ENCODE results near the gene FMO1. TPM values are rescaled to one million over a fixed set of nuclear protein-coding genes. Genes with fewer than 3 reads are reported as not detected.
A peak's percentile ranks its signal among the peaks of the same experiment; 100 is the strongest.
"Not testable (repeated sequence)": the region's sequence is repeated elsewhere in the genome, so short reads cannot be mapped to it uniquely, and the experiment has no call there.

Gene FMO1
- 7.0 TPM for polyA plus RNA-seq (ENCODE audit: insufficient read length)

GRCh38 chr1:171248302-171248701 is at the start of gene FMO1:
TSS of gene FMO1 (plus strand) at chr1:171248494. CDS start at chr1:171258088, 9,594 bp downstream.
- DNase-seq = no peak

GRCh38 chr1:171204296-171204695 is 44.0 kb upstream of the FMO1 start:
- DNase-seq = no peak

DNA sequence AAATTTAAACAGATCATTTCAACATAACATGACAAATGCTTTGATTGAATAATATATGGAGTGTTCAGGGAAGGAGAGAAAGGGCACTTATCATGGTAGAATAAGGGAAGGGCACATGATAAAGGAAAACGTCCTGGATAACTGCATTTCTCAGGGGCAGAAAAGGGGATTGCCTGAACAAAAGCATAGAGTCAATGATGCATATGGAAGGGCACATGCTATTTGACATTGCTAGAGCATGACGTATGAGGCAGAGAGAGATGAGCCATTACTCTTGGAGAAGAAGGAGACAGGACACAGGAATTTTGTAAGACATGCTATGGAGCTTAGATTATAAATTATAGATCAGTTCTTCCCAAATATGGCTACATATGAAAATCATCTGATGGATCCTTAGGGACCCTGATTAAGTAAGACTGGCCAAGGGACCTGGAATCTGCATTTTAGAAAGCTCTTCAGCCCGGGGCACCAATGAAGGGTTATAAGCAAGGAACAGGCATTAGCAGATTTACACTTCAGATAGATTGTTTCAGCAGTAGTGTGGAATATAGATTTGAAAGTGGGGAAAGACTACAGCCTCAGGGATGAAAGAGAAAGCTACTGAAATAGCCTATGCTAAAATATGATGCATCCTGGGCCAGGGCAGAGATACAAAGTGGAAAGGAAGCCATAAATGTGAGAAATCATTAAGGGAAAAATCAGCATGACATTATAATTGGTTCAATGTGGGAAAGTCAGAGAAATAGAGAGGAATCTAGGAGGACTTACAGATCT is 41.9 kb upstream of the FMO1 start:
- no peak for DNase-seq

GRCh38 chr1:171206978-171207355 is 41.3 kb upstream of the FMO1 start:
- no peak for DNase-seq

GRCh38 chr1:171207377-171207776 is 40.9 kb upstream of the FMO1 start:
- no peak for DNase-seq

GRCh38 chr1:171210355-171210754 is 37.9 kb upstream of the FMO1 start:
- peak; percentile 57 for DNase-seq

DNA sequence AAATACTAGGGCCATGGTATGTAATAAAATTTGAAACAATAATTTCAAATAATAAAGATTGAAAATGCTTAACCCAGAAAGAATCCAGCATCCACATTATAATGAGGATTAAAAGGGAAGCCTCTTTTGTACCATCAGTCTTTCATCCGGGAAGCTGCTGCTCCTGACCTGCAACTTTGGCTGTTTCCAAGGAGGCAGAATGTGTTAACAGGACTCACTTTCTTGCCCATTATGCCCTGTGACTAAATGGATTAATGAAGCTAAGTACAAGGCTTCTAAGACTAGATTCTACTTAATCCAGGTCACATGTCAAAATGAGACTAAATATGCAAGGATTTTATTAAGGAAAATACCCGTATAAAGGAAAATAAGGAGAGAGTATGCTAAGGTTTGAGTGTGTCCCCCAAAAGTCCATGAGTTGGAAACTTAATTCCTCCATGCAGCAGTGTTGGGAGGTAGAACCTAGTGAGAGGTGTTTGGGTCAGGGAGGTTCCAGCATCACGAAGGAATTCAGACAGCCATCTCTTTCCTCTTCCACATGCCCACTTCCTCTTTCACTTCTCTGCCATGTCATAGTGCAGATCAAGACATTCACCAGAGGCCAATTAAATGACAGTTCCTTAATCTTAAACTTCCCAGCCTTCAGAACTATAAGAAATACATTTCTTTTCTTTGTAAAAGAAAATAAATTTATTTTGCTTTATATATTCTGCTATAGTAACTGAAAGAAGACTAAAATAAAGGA is 35.5 kb upstream of the FMO1 start:
- DNase-seq = no peak

- no peak for DNase-seq
These were observed 34.5 kb upstream of the FMO1 start for GRCh38 chr1:171213559-171214454.

GRCh38 chr1:171217658-171218443 is 30.4 kb upstream of the FMO1 start:
- no peak for DNase-seq

DNA sequence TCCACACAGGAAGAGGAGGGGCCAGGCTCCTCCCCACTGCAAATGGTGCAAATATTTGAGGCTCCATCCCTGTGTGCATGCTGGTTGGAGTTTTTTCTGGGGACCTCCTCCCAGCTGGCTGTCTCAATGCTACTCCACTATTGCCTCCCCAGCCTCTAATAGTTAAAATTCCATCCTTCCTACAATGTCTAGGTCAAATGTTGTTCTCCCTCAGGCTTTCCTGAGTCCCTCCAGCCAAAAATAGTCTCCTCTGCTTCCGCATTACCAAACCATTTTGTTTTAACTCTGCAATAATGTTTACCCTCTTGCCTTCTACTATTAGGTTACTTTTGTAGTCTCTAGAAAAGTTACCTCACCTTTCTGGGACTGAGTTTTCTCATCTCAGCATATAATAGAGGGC is 29.6 kb upstream of the FMO1 start:
- DNase-seq = no peak

DNA sequence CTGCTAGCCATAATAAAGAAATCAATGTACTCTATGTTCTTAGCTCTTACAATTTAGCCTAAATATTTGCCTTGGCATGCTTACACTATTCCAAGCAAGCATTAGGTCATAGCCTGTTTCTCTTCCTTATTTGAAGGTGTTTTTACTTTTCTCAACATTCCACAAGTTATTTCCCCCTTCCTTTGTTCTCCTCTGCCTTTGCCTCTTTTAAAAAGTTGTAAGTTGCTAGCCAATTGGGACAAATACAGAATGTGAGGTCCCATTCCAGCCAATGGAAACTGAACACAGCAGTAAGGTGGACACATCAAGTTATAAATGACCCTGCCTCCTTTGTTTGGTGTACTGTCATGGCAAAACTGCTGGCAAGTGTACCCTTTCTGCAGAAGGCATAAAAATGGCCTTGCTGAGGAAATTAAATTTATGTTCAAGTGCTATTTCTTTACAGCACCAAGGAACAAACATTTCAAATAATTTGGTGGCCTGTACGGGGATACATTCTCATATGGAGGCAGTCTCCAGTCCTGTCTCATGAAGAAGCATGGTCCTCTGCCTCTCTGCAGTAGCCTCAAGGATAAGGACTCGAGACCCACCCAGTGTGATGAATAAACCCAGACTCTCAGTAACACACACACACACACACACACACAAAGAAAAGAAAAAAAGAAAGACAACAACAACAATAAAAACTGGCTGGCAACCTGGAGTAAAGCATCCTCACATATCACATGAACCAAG is 28.8 kb upstream of the FMO1 start:
- no peak for DNase-seq

GRCh38 chr1:171220081-171220420 is 28.2 kb upstream of the FMO1 start:
- DNase-seq = no peak

GRCh38 chr1:171220581-171221054 is 27.7 kb upstream of the FMO1 start:
- DNase-seq = peak; percentile 77

DNA sequence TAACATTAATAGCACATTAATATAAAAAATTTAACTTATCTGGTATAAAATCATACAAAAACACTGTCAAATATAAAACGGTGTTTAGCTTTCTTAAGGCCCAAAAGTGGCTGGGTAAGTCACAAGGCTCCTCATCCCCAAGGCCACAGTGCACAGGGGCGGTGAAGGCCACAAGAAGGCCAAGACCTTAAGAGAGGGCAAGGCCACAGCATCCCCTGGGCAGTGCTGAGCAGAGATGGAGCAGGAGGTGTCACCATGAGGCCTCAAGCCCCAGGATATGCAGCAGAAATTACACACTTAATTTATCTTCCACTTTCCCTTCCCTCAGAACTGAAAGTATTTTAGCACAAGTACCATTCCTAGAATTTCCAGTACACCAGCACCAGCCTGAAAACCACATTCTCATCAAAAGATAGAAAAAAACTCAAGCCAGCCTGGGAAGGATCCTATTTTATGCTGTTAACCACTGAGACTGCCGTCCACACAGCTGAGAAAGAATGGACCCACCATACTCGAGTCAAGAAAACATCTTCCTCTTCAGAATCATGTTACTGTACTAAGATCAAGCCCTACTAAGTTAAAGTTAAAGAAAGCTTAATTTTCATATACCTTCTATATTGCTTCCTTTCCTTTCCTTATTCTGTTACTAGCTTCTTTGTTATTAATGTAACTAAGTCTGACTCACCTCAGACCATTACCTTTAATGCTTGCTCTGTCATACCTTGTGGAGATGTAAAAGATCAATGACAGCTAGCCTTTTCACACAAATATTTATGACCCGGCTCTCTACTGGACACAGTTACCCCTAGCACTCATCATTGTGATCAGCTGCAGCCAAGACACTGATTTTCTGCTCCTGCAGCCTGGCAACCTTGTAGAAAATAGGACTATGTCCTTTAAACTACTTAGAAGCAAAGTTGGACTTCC is 26.4 kb upstream of the FMO1 start:
- DNase-seq = no peak

- DNase-seq = no peak
These were observed 25.4 kb upstream of the FMO1 start for GRCh38 chr1:171222936-171223335.

GRCh38 chr1:171224257-171224656 is 24.0 kb upstream of the FMO1 start:
- DNase-seq = not testable (repeated sequence)

DNA sequence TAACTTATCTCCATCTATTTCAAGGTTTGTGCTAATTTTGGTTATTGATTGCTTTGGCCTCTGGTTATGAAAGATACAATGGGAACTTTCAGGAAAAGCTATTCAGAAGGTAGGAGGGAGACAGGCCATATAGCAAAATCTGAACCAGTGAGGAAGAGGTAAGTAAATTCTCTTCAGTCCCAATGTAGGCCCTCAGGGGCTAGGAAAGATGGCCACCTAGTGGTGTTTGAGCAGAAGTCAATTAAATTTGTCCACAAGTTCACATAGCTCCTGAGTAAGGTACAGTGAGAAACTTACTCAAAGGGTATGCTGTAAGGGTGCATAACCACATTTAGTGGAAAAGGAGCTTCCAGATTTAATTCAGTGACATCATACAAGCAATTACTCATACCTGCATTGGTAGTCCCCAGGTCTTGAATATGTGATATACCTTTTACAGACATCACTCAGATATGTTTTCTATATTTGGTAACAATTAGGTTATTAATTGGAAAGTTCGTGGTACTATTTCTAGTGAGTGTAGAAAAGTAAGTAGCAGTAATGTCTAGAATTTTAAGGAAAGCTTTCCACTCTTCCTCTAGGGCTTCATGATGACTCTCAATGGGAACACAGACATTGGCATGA is 21.4 kb upstream of the FMO1 start:
- peak; percentile 76 for DNase-seq

- no peak for DNase-seq
These were observed 17.0 kb upstream of the FMO1 start for GRCh38 chr1:171231326-171231725.

- no peak for DNase-seq
These were observed 15.1 kb upstream of the FMO1 start for GRCh38 chr1:171233183-171233582.

DNA sequence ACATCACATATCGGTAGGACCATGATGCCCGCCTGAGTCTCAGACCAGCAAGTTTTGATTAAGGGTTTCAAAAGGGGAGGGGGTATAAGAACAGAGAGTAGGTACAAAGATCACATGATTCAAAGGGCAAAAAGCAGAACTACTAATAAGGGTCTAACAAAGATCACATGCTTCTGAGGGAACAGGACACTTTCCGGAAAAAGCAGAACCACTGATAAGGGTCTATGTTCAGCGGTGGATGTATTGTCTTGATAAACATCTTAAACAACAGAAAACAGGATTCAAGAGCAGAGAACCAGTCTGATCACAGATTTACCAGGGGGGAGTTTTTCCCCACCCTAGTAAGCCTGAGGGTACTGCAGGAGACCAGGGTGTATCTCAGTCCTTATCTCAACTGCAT is 12.1 kb upstream of the FMO1 start:
- DNase-seq = not testable (repeated sequence)
